ENCODE data around the gene PATE1.

PATE1 gene

DNA sequence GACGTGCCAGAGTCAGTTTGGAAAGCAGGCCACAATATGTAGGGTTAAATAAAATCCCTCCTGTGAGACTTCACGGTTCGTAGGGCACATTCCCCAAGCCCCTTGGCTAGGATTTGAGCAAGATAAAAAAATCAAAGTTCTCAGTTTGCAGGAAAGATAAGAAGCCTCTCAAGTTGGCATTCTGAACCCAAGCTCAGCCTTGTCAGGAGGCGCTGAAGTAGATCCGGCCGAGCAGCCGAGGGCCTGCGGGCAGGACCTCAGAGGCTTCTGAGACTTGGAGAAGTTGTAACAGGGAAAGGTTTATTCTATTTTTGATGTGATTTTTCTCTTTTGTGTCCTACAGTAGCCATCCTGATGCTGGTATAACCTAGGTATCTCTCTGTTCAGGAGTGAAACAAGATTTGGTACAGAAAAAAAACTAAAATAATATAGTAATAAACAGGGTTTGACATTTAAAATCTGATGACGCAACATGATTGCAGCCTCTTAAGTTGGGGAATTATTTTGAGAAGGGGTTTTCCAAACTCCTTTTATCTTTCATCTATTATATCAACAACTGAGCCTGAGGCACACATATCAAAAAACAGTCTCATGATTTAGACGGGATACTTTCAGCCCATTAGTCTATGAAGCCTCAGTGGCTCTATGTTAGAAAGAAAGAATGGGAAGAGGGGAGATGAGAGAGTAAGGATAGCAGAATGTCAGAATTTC lies 22.4 kb downstream of the PATE1 start:
- TF ChIP-seq, protein P1, sequence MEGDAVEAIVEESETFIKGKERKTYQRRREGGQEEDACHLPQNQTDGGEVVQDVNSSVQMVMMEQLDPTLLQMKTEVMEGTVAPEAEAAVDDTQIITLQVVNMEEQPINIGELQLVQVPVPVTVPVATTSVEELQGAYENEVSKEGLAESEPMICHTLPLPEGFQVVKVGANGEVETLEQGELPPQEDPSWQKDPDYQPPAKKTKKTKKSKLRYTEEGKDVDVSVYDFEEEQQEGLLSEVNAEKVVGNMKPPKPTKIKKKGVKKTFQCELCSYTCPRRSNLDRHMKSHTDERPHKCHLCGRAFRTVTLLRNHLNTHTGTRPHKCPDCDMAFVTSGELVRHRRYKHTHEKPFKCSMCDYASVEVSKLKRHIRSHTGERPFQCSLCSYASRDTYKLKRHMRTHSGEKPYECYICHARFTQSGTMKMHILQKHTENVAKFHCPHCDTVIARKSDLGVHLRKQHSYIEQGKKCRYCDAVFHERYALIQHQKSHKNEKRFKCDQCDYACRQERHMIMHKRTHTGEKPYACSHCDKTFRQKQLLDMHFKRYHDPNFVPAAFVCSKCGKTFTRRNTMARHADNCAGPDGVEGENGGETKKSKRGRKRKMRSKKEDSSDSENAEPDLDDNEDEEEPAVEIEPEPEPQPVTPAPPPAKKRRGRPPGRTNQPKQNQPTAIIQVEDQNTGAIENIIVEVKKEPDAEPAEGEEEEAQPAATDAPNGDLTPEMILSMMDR (conservative IDR thresholded peaks at IDR 0.05; ENCODE audit: low read length), result no peak
- DNase-seq (ENCODE audit: low read depth), result no peak
- H3K4me3 ChIP-seq (ENCODE audit: low read length), result no peak overlapping the region

- DNase-seq (ENCODE audit: low read depth), result no peak
- H3K4me3 ChIP-seq (ENCODE audit: low read length), result no peak overlapping the region
- TF ChIP-seq, protein P1 (conservative IDR thresholded peaks at IDR 0.05; ENCODE audit: low read length), result no peak
Observed at GRCh38 chr11:125770583-125770982, 24.5 kb downstream of the PATE1 start.

DNA sequence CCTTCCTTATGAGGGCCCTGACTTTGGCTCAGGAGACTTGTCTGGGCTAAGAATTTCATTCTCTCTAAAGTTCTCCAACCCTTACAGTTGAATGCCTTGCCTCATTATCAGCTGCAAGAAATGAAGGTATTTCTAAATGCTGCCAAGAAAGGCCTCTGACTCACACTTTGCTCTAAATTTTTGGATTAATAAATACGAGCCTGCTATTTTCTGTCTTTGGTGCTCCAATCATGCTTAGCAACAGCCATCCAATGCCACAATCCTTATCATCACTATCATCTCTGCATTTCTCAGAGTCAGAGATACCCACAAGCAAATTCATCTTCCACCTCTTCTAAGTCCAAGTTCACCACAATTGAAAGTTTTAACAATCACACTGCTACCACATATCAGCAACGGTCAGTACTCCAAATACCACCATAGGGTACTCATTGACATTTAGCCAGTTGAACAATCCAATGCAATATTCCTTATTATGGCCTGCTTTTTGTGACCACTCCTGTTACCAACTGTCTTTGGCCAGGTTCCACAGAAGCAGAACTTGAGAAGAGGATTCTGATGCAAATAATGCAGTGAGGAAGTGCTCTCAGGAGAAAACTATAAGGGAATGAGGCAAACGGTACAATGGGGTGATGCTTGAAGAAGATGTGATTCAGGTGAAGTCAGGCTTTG lies 26.9 kb downstream of the PATE1 start:
- no peak overlapping the region for H3K4me3 ChIP-seq (ENCODE audit: low read length)
- peak; percentile 87 for DNase-seq (ENCODE audit: low read depth)
- TF ChIP-seq, protein P1 (conservative IDR thresholded peaks at IDR 0.05; ENCODE audit: low read length), result no peak

DNA sequence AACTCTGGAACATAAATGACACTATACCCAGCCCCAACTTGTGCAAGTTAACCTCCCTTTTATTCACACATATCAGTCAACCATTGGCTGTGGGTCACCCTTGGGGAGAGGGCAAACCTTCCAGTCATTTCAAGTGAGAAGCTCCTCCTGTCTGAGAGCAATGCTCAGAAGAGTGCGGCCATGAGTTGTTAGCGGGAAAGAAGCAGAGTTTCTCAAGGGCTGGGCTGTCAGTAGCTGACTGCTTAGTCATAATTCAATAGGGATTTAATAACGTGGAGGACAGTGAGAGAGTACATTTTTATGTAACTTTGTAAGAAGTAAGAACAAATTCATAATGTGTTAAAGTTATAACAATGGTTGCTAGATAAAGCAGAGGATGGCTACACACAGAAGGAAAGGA lies 27.4 kb downstream of the PATE1 start:
- H3K4me3 ChIP-seq (ENCODE audit: low read length), result no peak overlapping the region
- peak; percentile 4 for DNase-seq (ENCODE audit: low read depth)
- TF ChIP-seq, protein P1 (conservative IDR thresholded peaks at IDR 0.05; ENCODE audit: low read length), result no peak

DNA sequence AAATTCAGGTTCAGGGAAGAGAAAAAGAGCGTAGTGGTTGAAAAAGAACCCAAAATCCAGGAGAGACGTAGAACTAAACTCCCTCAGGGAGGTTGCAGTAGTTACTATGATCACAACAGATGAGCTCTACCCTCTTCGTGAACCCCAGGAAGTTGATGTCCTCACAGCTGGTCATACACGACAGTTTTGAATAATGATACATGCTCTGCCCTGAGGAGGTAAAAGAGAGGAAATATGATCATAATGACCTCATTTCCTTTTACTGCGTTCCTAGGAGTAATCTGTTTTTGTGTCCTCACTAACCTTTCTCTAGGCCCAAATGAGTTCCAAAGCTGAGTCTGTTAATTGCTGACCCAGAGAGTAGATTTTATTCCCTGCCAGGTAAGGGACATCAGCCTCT lies 31.2 kb downstream of the PATE1 start:
- DNase-seq (ENCODE audit: low read depth), result peak; percentile 16
- TF ChIP-seq, protein P1 (conservative IDR thresholded peaks at IDR 0.05; ENCODE audit: low read length), result no peak
- no peak overlapping the region for H3K4me3 ChIP-seq (ENCODE audit: low read length)

DNA sequence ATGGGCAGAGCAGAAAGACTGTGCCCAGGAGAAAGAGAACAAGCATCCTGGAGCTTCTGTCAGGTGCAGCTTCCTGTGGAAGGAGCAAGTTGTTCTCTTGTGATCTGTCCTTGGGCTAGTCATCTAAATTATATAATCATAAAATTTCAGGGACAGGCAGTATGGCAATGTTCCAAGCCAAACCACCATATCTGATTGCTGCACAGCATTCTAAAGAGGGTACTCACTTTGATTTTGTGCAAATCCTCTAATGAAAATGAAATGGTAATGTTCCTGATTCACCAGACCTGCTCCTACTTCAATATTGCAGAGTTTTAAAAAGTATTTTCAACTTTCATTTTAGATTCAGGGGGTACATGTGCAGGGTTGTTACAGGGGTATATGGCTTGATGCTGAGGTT lies 32.6 kb downstream of the PATE1 start, which contains the start of gene PATE2:
Gene PATE2 (minus strand): TSS at position 101 of the 400 bp plus-strand sequence. CDS start 55 bp downstream, at position 46.
- TF ChIP-seq, protein P1 (conservative IDR thresholded peaks at IDR 0.05; ENCODE audit: low read length), result no peak
- DNase-seq (ENCODE audit: low read depth), result no peak
- H3K4me3 ChIP-seq (ENCODE audit: low read length), result no peak within 1 kb of the TSS

- no peak for DNase-seq (ENCODE audit: low read depth)
Observed at GRCh38 chr11:125784678-125785077, 38.6 kb downstream of the PATE1 start.

More at GRCh38 chr11:125784678-125785077, 38.6 kb downstream of the PATE1 start:
- TF ChIP-seq, protein P1 (conservative IDR thresholded peaks at IDR 0.05; ENCODE audit: low read length), result no peak
- no peak overlapping the region for H3K4me3 ChIP-seq (ENCODE audit: low read length)

Measured in AG10803 (cell line).